GM23248 (cell line): ENCODE measurements around the gene MEX3D.

ENCODE experiments used
- EZH2 ChIP-seq: fragments of 200-600 bp; sonication (generic); IDR thresholded peaks from 2 replicates; pipeline ENCODE4 v1.6.1; 2018; ENCODE audit warnings: antibody characterized with exemption, mild to moderate bottlenecking; ENCODE audit not compliant: insufficient read depth, poor library complexity, severe bottlenecking
- EZH2phosphoT487 ChIP-seq: fragments of 200-600 bp; sonication (generic); IDR thresholded peaks from 2 replicates; pipeline ENCODE4 v1.6.1; 2018; ENCODE audit warnings: antibody characterized with exemption, moderate library complexity, mild to moderate bottlenecking, low read depth; ENCODE audit not compliant: insufficient read depth

- no peak for TF ChIP-seq EZH2phosphoT487
- TF ChIP-seq EZH2, result no peak
Observed at GRCh38 chr19:1575323-1576241, 7.5 kb upstream of the MEX3D start.
